Activated CD4-positive, alpha-beta memory T cell treated with anti-CD3 and anti-CD28 coated beads for 36 hours (primary cell): ENCODE data around the gene KIF13A. TPM values are rescaled to one million over a fixed set of nuclear protein-coding genes. Genes with fewer than 3 reads are reported as not detected.

ENCODE experiments used
- CTCF ChIA-PET: fragments of 350-600 bp; sonication (Branson Sonifier 250); formaldehyde crosslinking; loops from one replicate; lab custom pipeline; 2021; ENCODE audit warnings: antibody characterized with exemption, inconsistent platforms; lab: Charles Lee
- POLR2A ChIA-PET: fragments of 350-600 bp; sonication (Branson Sonifier 250); formaldehyde crosslinking; loops from one replicate; lab custom pipeline; 2021; ENCODE audit warnings: antibody characterized with exemption; lab: Charles Lee
- DNase-seq: peaks from one replicate; pipeline ENCODE4 v3.0.0-alpha.2; 2020
- H3K27ac Mint-ChIP-seq: one replicate; pipeline ENCODE4 v1.8.0; 2021; ENCODE audit warnings: mixed read lengths
- H3K27me3 Mint-ChIP-seq: one replicate; pipeline ENCODE4 v1.8.0; 2021; ENCODE audit warnings: mixed read lengths
- H3K36me3 Mint-ChIP-seq: one replicate; pipeline ENCODE4 v1.8.0; 2021; ENCODE audit warnings: mixed read lengths
- H3K4me1 Mint-ChIP-seq: one replicate; pipeline ENCODE4 v1.8.0; 2021; ENCODE audit warnings: low read depth, mixed read lengths
- H3K4me3 Mint-ChIP-seq: one replicate; pipeline ENCODE4 v1.8.0; 2021; ENCODE audit warnings: mild to moderate bottlenecking, mixed read lengths
- H3K9me3 Mint-ChIP-seq: one replicate; pipeline ENCODE4 v1.8.0; 2021; ENCODE audit warnings: mixed read lengths
- intact Hi-C: fragments of 100-400 bp; cut with micrococcal nuclease; formaldehyde crosslinking; loops from one replicate; pipeline ENCODE4 v1.15.1; 2023
- total RNA-seq, 2 experiments: library from RNA; stranded (reverse); gene quantifications; one replicate each; pipeline ENCODE4 v1.2.3, GENCODE V29; 2021

The KIF13A gene
- total RNA-seq, 2 experiments from 2014 or later, result 0.07 TPM; not detected in 1

- Mint-ChIP-seq H3K9me3 (no peaks in the 10 kb centered on the region), H3K27me3 (peaks cover 17% of the 10 kb centered on the region), H3K36me3 (no peaks in the 10 kb centered on the region), H3K4me3 (no peak overlapping the region), H3K4me1 (no peaks in the 10 kb centered on the region), H3K27ac (no peak overlapping the region)
- no peak for DNase-seq
- ChIA-PET POLR2A (no interaction called here), CTCF (no interaction called here)
- intact Hi-C loops, result no loop called here
Measured at GRCh38 chr6:17935188-17936149, 52.0 kb downstream of the KIF13A start.

GRCh38 chr6:17933716-17934115 lies 53.7 kb downstream of the KIF13A start:
- H3K27me3 Mint-ChIP-seq, result peaks cover 13% of the 10 kb centered on the region
- ChIA-PET POLR2A (no interaction called here), CTCF (interaction anchor here (0.7 kb wide), 1 partner anchor 39 kb away, joined by 3 read pairs; no protein-coding TSS in a partner anchor)
- H3K27ac Mint-ChIP-seq, result no peak overlapping the region
- intact Hi-C loops, result no loop called here
- no peaks in the 10 kb centered on the region for H3K9me3 Mint-ChIP-seq
- H3K4me1 Mint-ChIP-seq, result no peaks in the 10 kb centered on the region
- no peak for DNase-seq
- no peak overlapping the region for H3K4me3 Mint-ChIP-seq
- no peaks in the 10 kb centered on the region for H3K36me3 Mint-ChIP-seq

- DNase-seq, result no peak
- peaks cover 13% of the 10 kb centered on the region for H3K27me3 Mint-ChIP-seq
- intact Hi-C loops, result no loop called here
- no peaks in the 10 kb centered on the region for H3K36me3 Mint-ChIP-seq
- POLR2A ChIA-PET, result no interaction called here
- H3K9me3 Mint-ChIP-seq, result no peaks in the 10 kb centered on the region
- CTCF ChIA-PET, result no interaction called here
- no peak overlapping the region for H3K4me3 Mint-ChIP-seq
- no peaks in the 10 kb centered on the region for H3K4me1 Mint-ChIP-seq
- no peak overlapping the region for H3K27ac Mint-ChIP-seq
Measured at GRCh38 chr6:17932330-17932852, 55.0 kb downstream of the KIF13A start.

- H3K27me3 Mint-ChIP-seq, result peaks cover 10% of the 10 kb centered on the region
- no peaks in the 10 kb centered on the region for H3K9me3 Mint-ChIP-seq
- POLR2A ChIA-PET, result no interaction called here
- no peaks in the 10 kb centered on the region for H3K4me1 Mint-ChIP-seq
- intact Hi-C loops, result no loop called here
- CTCF ChIA-PET, result no interaction called here
- no peaks in the 10 kb centered on the region for H3K36me3 Mint-ChIP-seq
- no peak for DNase-seq
- no peak overlapping the region for H3K4me3 Mint-ChIP-seq
- H3K27ac Mint-ChIP-seq, result no peak overlapping the region
Measured at GRCh38 chr6:17931227-17931626, 56.2 kb downstream of the KIF13A start.

GRCh38 chr6:17930321-17930993 lies 57.0 kb downstream of the KIF13A start:
- H3K4me3 Mint-ChIP-seq, result no peak overlapping the region
- POLR2A ChIA-PET, result no interaction called here
- no peaks in the 10 kb centered on the region for H3K4me1 Mint-ChIP-seq
- CTCF ChIA-PET, result no interaction called here
- DNase-seq, result no peak
- H3K9me3 Mint-ChIP-seq, result no peaks in the 10 kb centered on the region
- intact Hi-C loops, result no loop called here
- no peaks in the 10 kb centered on the region for H3K36me3 Mint-ChIP-seq
- H3K27ac Mint-ChIP-seq, result no peak overlapping the region
- peaks cover 10% of the 10 kb centered on the region for H3K27me3 Mint-ChIP-seq

GRCh38 chr6:17928514-17929430 lies 58.7 kb downstream of the KIF13A start:
- ChIA-PET CTCF (no interaction called here), POLR2A (no interaction called here)
- intact Hi-C loops, result no loop called here
- Mint-ChIP-seq H3K27me3 (peaks cover 11% of the 10 kb centered on the region), H3K4me1 (no peaks in the 10 kb centered on the region), H3K9me3 (no peaks in the 10 kb centered on the region), H3K36me3 (no peaks in the 10 kb centered on the region), H3K27ac (no peak overlapping the region), H3K4me3 (no peak overlapping the region)
- DNase-seq, result no peak

- Mint-ChIP-seq H3K4me1 (no peaks in the 10 kb centered on the region), H3K27me3 (peaks cover 11% of the 10 kb centered on the region), H3K36me3 (no peaks in the 10 kb centered on the region), H3K4me3 (no peak overlapping the region), H3K9me3 (no peaks in the 10 kb centered on the region), H3K27ac (no peak overlapping the region)
- DNase-seq, result no peak
- intact Hi-C loops, result no loop called here
- CTCF ChIA-PET, result no interaction called here
- POLR2A ChIA-PET, result no interaction called here
Measured at GRCh38 chr6:17927705-17928104, 59.7 kb downstream of the KIF13A start.

GRCh38 chr6:17923401-17923863 lies 64.0 kb downstream of the KIF13A start:
- intact Hi-C loops, result no loop called here
- POLR2A ChIA-PET, result interaction anchor here (0.6 kb wide), 1 partner anchor 359 kb away, joined by 4 read pairs; no protein-coding TSS in a partner anchor
- Mint-ChIP-seq H3K27me3 (peaks cover 5% of the 10 kb centered on the region), H3K9me3 (no peaks in the 10 kb centered on the region), H3K4me3 (no peak overlapping the region), H3K27ac (no peak overlapping the region), H3K4me1 (no peaks in the 10 kb centered on the region), H3K36me3 (no peaks in the 10 kb centered on the region)
- CTCF ChIA-PET, result no interaction called here
- DNase-seq, result no peak

- H3K4me1 Mint-ChIP-seq, result no peaks in the 10 kb centered on the region
- H3K4me3 Mint-ChIP-seq, result no peak overlapping the region
- no peaks in the 10 kb centered on the region for H3K9me3 Mint-ChIP-seq
- CTCF ChIA-PET, result no interaction called here
- H3K27me3 Mint-ChIP-seq, result peaks cover 5% of the 10 kb centered on the region
- intact Hi-C loops, result no loop called here
- POLR2A ChIA-PET, result no interaction called here
- no peak overlapping the region for H3K27ac Mint-ChIP-seq
- DNase-seq, result no peak
- H3K36me3 Mint-ChIP-seq, result no peaks in the 10 kb centered on the region
Measured at GRCh38 chr6:17921454-17921853, 66.0 kb downstream of the KIF13A start.

GRCh38 chr6:17919496-17919895 lies 67.9 kb downstream of the KIF13A start:
- H3K4me3 Mint-ChIP-seq, result no peak overlapping the region
- H3K27me3 Mint-ChIP-seq, result peaks cover 7% of the 10 kb centered on the region
- no peaks in the 10 kb centered on the region for H3K4me1 Mint-ChIP-seq
- ChIA-PET POLR2A (no interaction called here), CTCF (no interaction called here)
- no peak for DNase-seq
- no peaks in the 10 kb centered on the region for H3K36me3 Mint-ChIP-seq
- no peaks in the 10 kb centered on the region for H3K9me3 Mint-ChIP-seq
- intact Hi-C loops, result no loop called here
- H3K27ac Mint-ChIP-seq, result no peak overlapping the region

- Mint-ChIP-seq H3K27me3 (peaks cover 8% of the 10 kb centered on the region), H3K4me1 (no peaks in the 10 kb centered on the region), H3K4me3 (no peak overlapping the region), H3K9me3 (no peaks in the 10 kb centered on the region), H3K36me3 (no peaks in the 10 kb centered on the region), H3K27ac (no peak overlapping the region)
- no peak for DNase-seq
- ChIA-PET POLR2A (no interaction called here), CTCF (no interaction called here)
- intact Hi-C loops, result no loop called here
Measured at GRCh38 chr6:17917837-17918763, 69.3 kb downstream of the KIF13A start.
